ENCODE data around the gene SH2D1B.
A peak's percentile ranks its signal among the peaks of the same experiment; 100 is the strongest.

The SH2D1B gene

DNA sequence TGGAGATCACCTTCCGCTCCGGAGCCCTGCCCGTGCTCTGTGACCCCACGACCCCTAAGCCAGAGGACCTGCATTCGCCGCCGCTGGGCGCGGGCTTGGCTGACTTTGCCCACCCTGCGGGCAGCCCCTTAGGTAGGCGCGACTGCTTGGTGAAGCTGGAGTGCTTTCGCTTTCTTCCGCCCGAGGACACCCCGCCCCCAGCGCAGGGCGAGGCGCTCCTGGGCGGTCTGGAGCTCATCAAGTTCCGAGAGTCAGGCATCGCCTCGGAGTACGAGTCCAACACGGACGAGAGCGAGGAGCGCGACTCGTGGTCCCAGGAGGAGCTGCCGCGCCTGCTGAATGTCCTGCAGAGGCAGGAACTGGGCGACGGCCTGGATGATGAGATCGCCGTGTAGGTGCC, 44.9 kb downstream of the SH2D1B start:
- H3K4me3 ChIP-seq (ENCODE audit: low read length), result peak overlapping the region; percentile 53
- DNase-seq (ENCODE audit: low read depth), result no peak
- TF ChIP-seq, protein P1, sequence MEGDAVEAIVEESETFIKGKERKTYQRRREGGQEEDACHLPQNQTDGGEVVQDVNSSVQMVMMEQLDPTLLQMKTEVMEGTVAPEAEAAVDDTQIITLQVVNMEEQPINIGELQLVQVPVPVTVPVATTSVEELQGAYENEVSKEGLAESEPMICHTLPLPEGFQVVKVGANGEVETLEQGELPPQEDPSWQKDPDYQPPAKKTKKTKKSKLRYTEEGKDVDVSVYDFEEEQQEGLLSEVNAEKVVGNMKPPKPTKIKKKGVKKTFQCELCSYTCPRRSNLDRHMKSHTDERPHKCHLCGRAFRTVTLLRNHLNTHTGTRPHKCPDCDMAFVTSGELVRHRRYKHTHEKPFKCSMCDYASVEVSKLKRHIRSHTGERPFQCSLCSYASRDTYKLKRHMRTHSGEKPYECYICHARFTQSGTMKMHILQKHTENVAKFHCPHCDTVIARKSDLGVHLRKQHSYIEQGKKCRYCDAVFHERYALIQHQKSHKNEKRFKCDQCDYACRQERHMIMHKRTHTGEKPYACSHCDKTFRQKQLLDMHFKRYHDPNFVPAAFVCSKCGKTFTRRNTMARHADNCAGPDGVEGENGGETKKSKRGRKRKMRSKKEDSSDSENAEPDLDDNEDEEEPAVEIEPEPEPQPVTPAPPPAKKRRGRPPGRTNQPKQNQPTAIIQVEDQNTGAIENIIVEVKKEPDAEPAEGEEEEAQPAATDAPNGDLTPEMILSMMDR (conservative IDR thresholded peaks at IDR 0.05; ENCODE audit: low read length), result no peak

DNA sequence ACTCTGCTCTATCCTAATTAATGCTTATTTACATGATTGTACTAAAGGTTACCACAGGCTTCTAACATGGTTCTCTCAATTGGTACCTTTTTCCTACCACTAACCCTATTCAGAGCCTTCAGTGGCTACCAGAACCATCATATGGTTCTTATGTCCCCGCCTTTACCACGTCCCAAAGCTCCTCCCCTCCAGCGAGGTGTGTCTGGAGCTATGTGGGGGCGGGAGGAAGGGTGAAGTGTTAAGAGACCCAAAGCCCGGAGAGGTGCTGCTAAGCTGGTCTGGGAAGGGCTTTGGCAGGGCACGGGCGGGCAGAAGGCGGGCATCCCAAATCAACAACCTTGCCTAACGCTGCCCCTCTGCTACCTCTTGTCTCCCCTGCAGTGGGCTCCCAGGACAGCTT, 45.3 kb downstream of the SH2D1B start:
- TF ChIP-seq, protein P1 (conservative IDR thresholded peaks at IDR 0.05; ENCODE audit: low read length), result no peak

DNA sequence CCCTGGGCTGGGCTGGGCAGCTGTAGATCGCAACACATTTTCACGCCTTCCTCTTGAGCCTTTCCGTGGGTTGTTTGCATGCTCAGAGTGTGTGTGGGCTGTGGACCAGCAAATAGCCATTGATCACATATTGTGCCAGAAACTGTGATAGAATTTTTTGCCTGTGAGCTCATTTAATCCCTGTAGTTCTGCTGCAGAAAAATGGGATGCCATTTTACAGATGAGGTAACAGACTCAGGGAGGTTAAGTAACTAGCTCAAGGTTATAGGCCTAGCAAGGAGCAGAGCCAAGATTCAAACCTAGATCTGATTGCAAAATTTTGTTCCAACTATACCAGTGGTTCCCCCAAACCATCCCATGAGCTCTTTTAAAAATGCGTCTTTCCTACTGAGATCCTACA, 45.8 kb downstream of the SH2D1B start:
- no peak overlapping the region for H3K4me3 ChIP-seq (ENCODE audit: low read length)
- TF ChIP-seq, protein P1 (conservative IDR thresholded peaks at IDR 0.05; ENCODE audit: low read length), result no peak
- DNase-seq (ENCODE audit: low read depth), result no peak

More for the DNA sequence above, 45.3 kb downstream of the SH2D1B start:
- DNase-seq (ENCODE audit: low read depth), result no peak
- H3K4me3 ChIP-seq (ENCODE audit: low read length), result peak overlapping the region; percentile 53

DNA sequence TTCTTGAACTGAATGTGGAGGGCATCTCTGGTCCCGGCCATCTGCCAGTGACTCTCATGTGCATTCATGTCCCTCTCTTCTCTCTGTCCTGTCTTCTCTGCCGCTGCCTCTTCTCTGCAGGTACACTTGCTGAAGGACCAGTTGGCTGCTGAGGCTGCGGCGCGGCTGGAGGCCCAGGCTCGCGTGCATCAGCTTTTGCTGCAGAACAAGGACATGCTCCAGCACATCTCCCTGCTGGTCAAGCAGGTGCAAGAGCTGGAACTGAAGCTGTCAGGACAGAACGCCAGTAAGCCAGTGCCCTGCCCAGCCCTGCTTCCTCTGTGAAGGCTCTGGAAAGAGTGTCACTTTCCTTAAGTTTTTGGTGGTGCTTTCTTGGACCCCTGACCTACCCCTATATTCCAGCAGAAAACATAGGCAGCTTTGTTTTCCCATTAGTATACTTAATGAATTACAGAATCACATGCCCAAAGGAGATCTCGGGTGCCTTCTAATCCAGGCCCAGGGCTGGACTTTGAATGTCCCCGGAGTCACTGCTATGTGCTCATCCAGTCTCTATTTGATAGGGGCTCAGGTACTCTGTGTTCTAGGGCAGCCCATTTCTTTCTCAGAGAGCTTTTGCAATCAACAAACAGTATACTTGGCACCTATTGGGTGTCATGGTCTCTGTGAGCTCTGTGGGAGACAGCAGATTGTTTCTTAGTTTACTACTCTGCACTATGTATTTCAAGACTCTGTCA, 46.5 kb downstream of the SH2D1B start:
- no peak overlapping the region for H3K4me3 ChIP-seq (ENCODE audit: low read length)
- TF ChIP-seq, protein P1 (conservative IDR thresholded peaks at IDR 0.05; ENCODE audit: low read length), result no peak
- DNase-seq (ENCODE audit: low read depth), result no peak

DNA sequence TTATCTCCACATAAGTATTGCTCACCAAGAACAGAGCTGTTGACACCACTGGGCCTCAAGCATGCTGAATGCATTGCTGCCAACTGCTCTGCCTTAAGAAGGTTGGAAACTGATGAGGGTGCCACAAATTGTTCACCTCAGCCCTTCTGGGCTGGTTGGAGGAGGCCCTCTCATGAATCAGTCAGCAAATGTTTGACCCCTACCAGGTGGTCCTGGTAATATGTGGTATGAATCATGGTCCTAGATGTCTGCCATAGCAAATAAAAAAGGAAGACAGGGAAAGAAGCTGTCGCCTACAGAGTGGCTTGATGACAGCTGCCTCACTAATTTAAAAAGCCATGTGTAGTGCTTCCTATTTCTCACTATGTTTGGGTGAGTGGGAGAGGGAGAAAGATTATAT, 47.4 kb downstream of the SH2D1B start:
- TF ChIP-seq, protein P1 (conservative IDR thresholded peaks at IDR 0.05; ENCODE audit: low read length), result no peak
- no peak overlapping the region for H3K4me3 ChIP-seq (ENCODE audit: low read length)
- no peak for DNase-seq (ENCODE audit: low read depth)

- TF ChIP-seq, protein P1 (conservative IDR thresholded peaks at IDR 0.05; ENCODE audit: low read length), result no peak
- H3K4me3 ChIP-seq (ENCODE audit: low read length), result no peak overlapping the region
- no peak for DNase-seq (ENCODE audit: low read depth)
Observed at GRCh38 chr1:162363823-162364222, 48.1 kb downstream of the SH2D1B start.

DNA sequence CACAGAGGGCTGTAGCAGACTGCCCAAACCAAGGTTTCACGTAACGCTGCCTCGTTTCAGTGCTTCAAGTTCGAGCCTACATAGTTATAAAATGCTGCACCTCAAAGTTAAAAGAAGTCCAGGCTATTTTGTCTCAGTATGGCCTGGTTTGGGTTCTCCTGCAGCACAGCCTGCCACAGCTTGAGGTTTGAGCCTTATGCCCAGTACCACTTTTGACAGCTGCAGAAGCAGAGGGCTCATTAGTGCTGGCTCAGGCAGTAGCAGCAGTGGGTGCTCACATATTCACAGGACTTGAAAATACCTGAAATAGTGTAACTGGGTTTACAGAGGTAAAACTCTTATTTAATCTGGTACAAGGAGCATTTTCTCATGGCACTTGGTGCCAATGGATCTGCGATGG, 50.6 kb downstream of the SH2D1B start:
- no peak for DNase-seq (ENCODE audit: low read depth)
- no peak overlapping the region for H3K4me3 ChIP-seq (ENCODE audit: low read length)
- TF ChIP-seq, protein P1 (conservative IDR thresholded peaks at IDR 0.05; ENCODE audit: low read length), result no peak
